Colonic mucosa (tissue), 4 donors: ENCODE measurements around the gene SELENOS. TPM values are rescaled to one million over a fixed set of nuclear protein-coding genes. Genes with fewer than 3 reads are reported as not detected.

ENCODE experiments used
- DNase-seq: peaks from one replicate; pipeline ENCODE4 v3.0.0-alpha.2; 2020
- H3K27ac ChIP-seq: fragments of 200-600 bp; one replicate; pipeline ENCODE4 v1.8.0; 2021
- H3K27me3 ChIP-seq: fragments of 200-600 bp; one replicate; pipeline ENCODE4 v1.8.0; 2021
- H3K36me3 ChIP-seq: fragments of 200-600 bp; one replicate; pipeline ENCODE4 v1.8.0; 2021
- H3K4me1 ChIP-seq: fragments of 200-600 bp; one replicate; pipeline ENCODE4 v1.8.0; 2021; ENCODE audit warnings: mild to moderate bottlenecking
- H3K4me3 ChIP-seq: fragments of 200-600 bp; one replicate; pipeline ENCODE4 v1.8.0; 2021
- H3K9ac ChIP-seq, 2 donors: one replicate each; pipeline ENCODE4 v1.7.0; 2013; ENCODE audit warnings: control low read depth in 2 of 2, low read depth in 2 of 2, low read length in 2 of 2
- H3K9me3 ChIP-seq: fragments of 200-600 bp; one replicate; pipeline ENCODE4 v1.8.0; 2021
- CTCF ChIP-seq: fragments of 200-600 bp; IDR thresholded peaks from one replicate; pipeline ENCODE4 v1.8.0; 2022; ENCODE audit warnings: antibody characterized with exemption, mild to moderate bottlenecking
- intact Hi-C: fragments of 100-400 bp; cut with DNase I; formaldehyde crosslinking; loops from one replicate; pipeline ENCODE4 v1.14.1; 2022
- total RNA-seq, 2 donors: library from RNA; stranded (reverse); fragmentation: NEBNext Ultra II Directional in 1 of 2; extraction: Animal tissue kit (Norgen Biotek cat#: 25700) in 1 of 2; gene quantifications; one replicate each; pipeline ENCODE4 v1.2.1, GENCODE V29; 2021
- donor health status: healthy.
- donor health status: DM: no; HTN: no; CAD: no.
- donor health status: DM: no; HTN: no; CAD: no.

SELENOS gene
- total RNA-seq, 2 donors from 2014 or later: 85.8 to 121 TPM

GRCh38 chr15:101276501-101277037 is 716 bp downstream of the SELENOS start:
- Histone ChIP-seq H3K4me1 (peaks cover 8% of the 10 kb centered on the region), H3K36me3 (peaks cover 23% of the 10 kb centered on the region), H3K27me3 (no peaks in the 10 kb centered on the region), H3K27ac (peak overlapping the region; percentile 92), H3K9me3 (no peaks in the 10 kb centered on the region), H3K9ac (peak overlapping the region; percentile 83 to 95), H3K4me3 (peak overlapping the region; percentile 97)
- intact Hi-C loops: no loop called here
- no peak for TF ChIP-seq CTCF
- no peak for DNase-seq

GRCh38 chr15:101275018-101275417 is 2.3 kb downstream of the SELENOS start:
- H3K4me1 ChIP-seq: peaks cover 8% of the 10 kb centered on the region
- TF ChIP-seq CTCF: no peak
- no peak overlapping the region for H3K9ac ChIP-seq
- H3K27ac ChIP-seq: no peak overlapping the region
- no peak overlapping the region for H3K4me3 ChIP-seq
- H3K9me3 ChIP-seq: no peaks in the 10 kb centered on the region
- H3K36me3 ChIP-seq: peaks cover 23% of the 10 kb centered on the region
- no peak for DNase-seq
- intact Hi-C loops: no loop called here
- H3K27me3 ChIP-seq: no peaks in the 10 kb centered on the region

GRCh38 chr15:101273534-101273933 is 3.8 kb downstream of the SELENOS start:
- no peak overlapping the region for H3K4me3 ChIP-seq
- DNase-seq: no peak
- no peaks in the 10 kb centered on the region for H3K27me3 ChIP-seq
- H3K9me3 ChIP-seq: no peaks in the 10 kb centered on the region
- peaks cover 8% of the 10 kb centered on the region for H3K4me1 ChIP-seq
- H3K9ac ChIP-seq: no peak overlapping the region
- H3K27ac ChIP-seq: no peak overlapping the region
- intact Hi-C loops: no loop called here
- peaks cover 23% of the 10 kb centered on the region for H3K36me3 ChIP-seq
- TF ChIP-seq CTCF: no peak

- intact Hi-C loops: no loop called here
- Histone ChIP-seq H3K9me3 (no peaks in the 10 kb centered on the region), H3K9ac (no peak overlapping the region), H3K36me3 (peaks cover 23% of the 10 kb centered on the region), H3K27me3 (no peaks in the 10 kb centered on the region), H3K4me1 (peaks cover 8% of the 10 kb centered on the region), H3K27ac (no peak overlapping the region), H3K4me3 (no peak overlapping the region)
- TF ChIP-seq CTCF: no peak
- DNase-seq: no peak
Observed at GRCh38 chr15:101272584-101272983, 4.7 kb downstream of the SELENOS start.

GRCh38 chr15:101269479-101270223 is 7.6 kb downstream of the SELENOS start:
- Histone ChIP-seq H3K36me3 (peaks cover 23% of the 10 kb centered on the region), H3K9ac (no peak overlapping the region), H3K4me1 (no peaks in the 10 kb centered on the region), H3K27ac (no peak overlapping the region), H3K27me3 (no peaks in the 10 kb centered on the region), H3K9me3 (no peaks in the 10 kb centered on the region), H3K4me3 (no peak overlapping the region)
- no peak for TF ChIP-seq CTCF
- intact Hi-C loops: loop anchor here (10.0 kb wide), 1 partner anchor 355 kb away; the partner anchor contains the start of gene LRRK1
- DNase-seq: no peak
